HCT116 (cell line): ENCODE measurements around the gene MAL. TPM values are rescaled to one million over a fixed set of nuclear protein-coding genes. Genes with fewer than 3 reads are reported as not detected.

Source experiments
- ATAC-seq: fragments of 200-7000 bp; cut with Tn5 transposase; 2 replicates; pipeline ENCODE4 v1.9.1; 2020; ENCODE audit warnings: mild to moderate bottlenecking, moderate library complexity
- BruUV-seq: library from RNA; stranded (reverse); fragments of 400-500 nt; replicated peaks from 2 replicates; lab custom pipeline; 2021; lab: Mats Ljungman, UMichigan
- CTCF ChIA-PET: fragments of 300-600 bp; sonication (Branson Sonifier 250); formaldehyde crosslinking; loops from one replicate; lab custom pipeline; 2021; ENCODE audit warnings: antibody characterized with exemption; lab: Charles Lee
- POLR2A ChIA-PET: fragments of 300-600, 350-600 bp; sonication (Branson Sonifier 250); formaldehyde crosslinking; loops from one replicate; lab custom pipeline; 2021; ENCODE audit warnings: antibody characterized with exemption; lab: Charles Lee
- RAD21 ChIA-PET, 2 experiments: fragments of 300-600 bp; sonication (Branson Sonifier 250); formaldehyde crosslinking; loops; one replicate each; lab custom pipeline; 2023; ENCODE audit warnings: low total read pairs in 2 of 2; ENCODE audit not compliant: uncharacterized antibody in 2 of 2, unreplicated experiment in 2 of 2, low non-redundant PET in 1 of 2; lab: Charles Lee
- DNase-seq: peaks from one replicate; pipeline ENCODE4 v3.0.0-alpha.2; 2010; ENCODE audit warnings: low read depth, low spot score
- H2AFZ ChIP-seq: fragments of 200-600 bp; shearing (Covaris generic), sonication (generic); 2 replicates; pipeline ENCODE4 v1.6.1; 2017; ENCODE audit warnings: low read depth, mixed run types, mixed read lengths, antibody characterized with exemption, low read length; ENCODE audit not compliant: poor library complexity, severe bottlenecking
- H3K27ac ChIP-seq: 2 replicates; pipeline ENCODE4 v1.5.1; 2012; ENCODE audit warnings: low read depth, low read length
- H3K27me3 ChIP-seq: fragments of 200-600 bp; sonication (generic); 2 replicates; pipeline ENCODE4 v1.6.1; 2016; ENCODE audit warnings: mixed run types, low read length, mixed read lengths; ENCODE audit not compliant: insufficient read depth
- H3K36me3 ChIP-seq, 2 experiments: fragments of 200-500 bp in 1 of 2; fragments of 200-600 bp in 1 of 2; sonication (Bioruptor generic) in 1 of 2; sonication (generic) in 1 of 2; 2 replicates each; pipeline versions ENCODE4 v1.5.1 to v1.6.1; 2014 to 2016; ENCODE audit warnings: low read length in 2 of 2, inconsistent platforms in 1 of 2, mixed read lengths in 1 of 2, mixed run types in 1 of 2; ENCODE audit not compliant: insufficient read depth in 2 of 2, control insufficient read depth in 1 of 2
- H3K4me1 ChIP-seq, 2 experiments: fragments of 200-600 bp in 1 of 2; sonication (generic) in 1 of 2; 2 replicates each; pipeline versions ENCODE4 v1.5.1 to v1.6.1; 2012 to 2017; ENCODE audit warnings: low read length in 2 of 2, inconsistent platforms in 1 of 2, mild to moderate bottlenecking in 1 of 2, mixed read lengths in 1 of 2, mixed run types in 1 of 2, moderate library complexity in 1 of 2; ENCODE audit not compliant: insufficient read depth in 2 of 2, control insufficient read depth in 1 of 2
- H3K4me2 ChIP-seq: fragments of 200-600 bp; sonication (generic); 2 replicates; pipeline ENCODE4 v1.6.1; 2017; ENCODE audit warnings: mixed run types, low read length, mixed read lengths
- H3K4me3 ChIP-seq, 2 experiments: fragments of 200-600 bp in 1 of 2; sonication (generic) in 1 of 2; replicated peaks in 1 of 2; 2 replicates each; pipeline ENCODE4 v1.5.1; 2011 to 2016; ENCODE audit warnings: low read length in 2 of 2, control low read depth in 1 of 2, low read depth in 1 of 2, mild to moderate bottlenecking in 1 of 2, mixed read lengths in 1 of 2, mixed run types in 1 of 2
- H3K79me2 ChIP-seq: fragments of 200-600 bp; sonication (generic); 2 replicates; pipeline ENCODE4 v1.6.1; 2017; ENCODE audit warnings: mild to moderate bottlenecking, mixed run types, low read length, moderate library complexity, mixed read lengths; ENCODE audit not compliant: insufficient read depth
- H3K9ac ChIP-seq: fragments of 200-600 bp; sonication (generic); 2 replicates; pipeline ENCODE4 v1.6.1; 2016; ENCODE audit warnings: low read length, mixed read lengths
- H3K9me2 ChIP-seq: fragments of 200-600 bp; sonication (generic), shearing (Covaris generic); 2 replicates; pipeline ENCODE4 v1.6.1; 2017; ENCODE audit warnings: mixed run types, mild to moderate bottlenecking, moderate library complexity; ENCODE audit not compliant: insufficient read depth
- H3K9me3 ChIP-seq, 2 experiments: fragments of 200-500 bp in 1 of 2; fragments of 200-600 bp in 1 of 2; sonication (Bioruptor generic) in 1 of 2; sonication (generic) in 1 of 2; 2 replicates each; pipeline ENCODE4 v1.6.1; 2014 to 2017; ENCODE audit warnings: low read length in 2 of 2, mixed read lengths in 2 of 2, inconsistent platforms in 1 of 2, low read depth in 1 of 2, mild to moderate bottlenecking in 1 of 2, mixed run types in 1 of 2, moderate library complexity in 1 of 2; ENCODE audit not compliant: control insufficient read depth in 1 of 2, insufficient read depth in 1 of 2
- H4K20me1 ChIP-seq: fragments of 200-600 bp; sonication (generic), shearing (Covaris generic); 2 replicates; pipeline ENCODE4 v1.6.1; 2017; ENCODE audit warnings: mixed run types, mild to moderate bottlenecking, moderate library complexity; ENCODE audit not compliant: insufficient read depth
- EZH2 ChIP-seq: fragments of 200-600 bp; sonication (generic); IDR thresholded peaks from 2 replicates; pipeline ENCODE4 v1.6.1; 2017; ENCODE audit warnings: antibody characterized with exemption, mixed run types
- FOSL1 ChIP-seq: IDR thresholded peaks from 2 replicates; pipeline ENCODE4 v1.6.1; 2012; ENCODE audit warnings: low read depth
- POLR2AphosphoS5 ChIP-seq: IDR thresholded peaks from 2 replicates; pipeline ENCODE4 v1.6.1; 2011; ENCODE audit warnings: mild to moderate bottlenecking, low read depth, low read length, moderate library complexity
- RAD21 ChIP-seq: IDR thresholded peaks from 2 replicates; pipeline ENCODE4 v1.6.1; 2012; ENCODE audit warnings: low read depth, mild to moderate bottlenecking
- SIN3A ChIP-seq: IDR thresholded peaks from 2 replicates; pipeline ENCODE4 v1.6.1; 2012; ENCODE audit warnings: low read depth
- SP1 ChIP-seq: IDR thresholded peaks from 2 replicates; pipeline ENCODE4 v1.6.1; 2012; ENCODE audit warnings: low read depth
- SRF ChIP-seq: IDR thresholded peaks from 2 replicates; pipeline ENCODE4 v1.6.1; 2012; ENCODE audit warnings: low read depth
- TCF7L2 ChIP-seq: IDR thresholded peaks from 2 replicates; pipeline ENCODE4 v1.7.0; 2011; ENCODE audit warnings: borderline replicate concordance, inconsistent platforms; ENCODE audit not compliant: insufficient read depth, insufficient read length; ENCODE audit errors: extremely low read depth
- YY1 ChIP-seq: IDR thresholded peaks from 2 replicates; pipeline ENCODE4 v1.6.1; 2011; ENCODE audit warnings: low read length, low read depth, moderate library complexity, mild to moderate bottlenecking; ENCODE audit not compliant: insufficient replicate concordance; ENCODE audit errors: extremely low read depth
- intact Hi-C: fragments of 100-400 bp; cut with micrococcal nuclease; formaldehyde crosslinking; loops from 2 replicates; pipeline ENCODE4 v1.10.0; 2022
- total RNA-seq: library from RNA; stranded (reverse); gene quantifications from one replicate; pipeline ENCODE4 v1.2.1, GENCODE V29; 2021; ENCODE audit not compliant: unreplicated experiment
- TF ChIP-seq, protein P1 (sequence below), 3 experiments: fragments of 200-600 bp in 1 of 3; sonication (generic) in 1 of 3; IDR thresholded peaks in 2 of 3; conservative IDR thresholded peaks in 1 of 3; 2 replicates each; pipeline ENCODE4 v1.5.1; 2012 to 2017; ENCODE audit warnings: low read depth in 2 of 3, low read length in 2 of 3, antibody characterized with exemption in 1 of 3, borderline replicate concordance in 1 of 3, control low read depth in 1 of 3, mild to moderate bottlenecking in 1 of 3, mixed read lengths in 1 of 3, mixed run types in 1 of 3, moderate library complexity in 1 of 3; ENCODE audit not compliant: insufficient read depth in 1 of 3
- TF ChIP-seq, protein P2 (sequence below): IDR thresholded peaks from 2 replicates; pipeline ENCODE4 v1.6.1; 2012
- TF ChIP-seq, protein P3 (sequence below): IDR thresholded peaks from 2 replicates; pipeline ENCODE4 v1.6.1; 2012; ENCODE audit warnings: low read depth

MAL gene
- total RNA-seq, 1 experiment from 2014 or later: not detected

DNA sequence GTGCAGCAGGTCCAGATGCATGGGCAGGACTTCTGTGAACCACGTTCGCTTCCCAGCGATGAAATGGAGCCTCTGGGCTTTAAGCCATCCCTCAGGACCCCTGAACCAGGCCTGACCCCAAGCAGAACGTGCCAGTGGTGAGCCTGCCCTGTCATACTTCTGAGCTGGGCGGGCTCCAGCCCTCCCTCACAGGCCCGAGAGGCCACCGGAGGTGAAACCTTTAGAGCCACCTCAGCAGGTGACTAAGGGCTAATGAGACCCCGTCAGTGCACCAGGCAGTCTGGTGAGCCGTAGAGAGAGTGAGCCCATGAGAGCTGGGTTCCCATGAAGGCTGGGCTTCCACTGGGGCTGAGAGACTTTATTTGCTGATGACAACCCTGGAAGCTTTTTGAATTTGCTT, 8.9 kb upstream of the MAL start:
- no TSS peak for BruUV-seq
- Histone ChIP-seq H3K9ac (no peak overlapping the region), H3K4me2 (no peak overlapping the region), H3K9me2 (no peaks in the 10 kb centered on the region), H3K27ac (no peak overlapping the region), H3K4me3 (no peak overlapping the region), H3K79me2 (no peaks in the 10 kb centered on the region), H3K27me3 (no peaks in the 10 kb centered on the region), H3K4me1 (no peaks in the 10 kb centered on the region), H4K20me1 (no peaks in the 10 kb centered on the region), H3K9me3 (no peaks in the 10 kb centered on the region), H2AFZ (no peak overlapping the region), H3K36me3 (no peaks in the 10 kb centered on the region)
- ChIA-PET CTCF (no interaction called here), POLR2A (no interaction called here), RAD21 (no interaction called here)
- no peak for ATAC-seq
- no peak for DNase-seq
- intact Hi-C loops: no loop called here
- TF ChIP-seq SRF (no peak), FOSL1 (no peak)

DNA sequence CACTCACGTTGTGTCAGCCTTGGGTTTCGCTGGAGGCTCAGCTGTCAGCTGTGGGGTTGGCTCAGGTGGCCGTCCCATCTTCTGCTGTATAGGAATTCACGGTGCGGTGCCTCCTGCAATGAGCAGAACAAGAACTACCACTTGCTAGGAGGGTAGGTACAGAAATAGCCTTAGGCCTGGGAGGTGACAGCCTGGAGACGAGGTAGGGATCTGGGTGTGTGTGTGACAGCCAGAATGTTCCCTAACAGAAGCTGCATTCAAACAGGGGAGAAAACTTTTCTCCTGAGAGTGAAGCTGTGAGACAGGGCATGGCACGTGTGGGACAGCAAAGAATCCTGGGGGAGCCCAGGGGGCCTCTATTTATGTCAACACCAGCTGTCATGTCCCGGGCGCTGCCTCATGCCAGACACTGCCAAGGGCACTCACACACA, 8.4 kb upstream of the MAL start:
- DNase-seq (no peak), ATAC-seq (no peak)
- Histone ChIP-seq H3K79me2 (no peaks in the 10 kb centered on the region), H3K27me3 (no peaks in the 10 kb centered on the region), H3K9ac (no peak overlapping the region), H3K4me3 (no peak overlapping the region), H3K9me3 (no peaks in the 10 kb centered on the region), H3K27ac (no peak overlapping the region), H3K9me2 (no peaks in the 10 kb centered on the region), H3K36me3 (no peaks in the 10 kb centered on the region), H4K20me1 (no peaks in the 10 kb centered on the region), H3K4me2 (no peak overlapping the region), H3K4me1 (no peaks in the 10 kb centered on the region; a peak in 1 of 4 replicates), H2AFZ (no peak overlapping the region)
- ChIA-PET RAD21 (no interaction called here), POLR2A (no interaction called here), CTCF (no interaction called here)
- BruUV-seq: no TSS peak
- TF ChIP-seq RAD21 (no peak), POLR2AphosphoS5 (no peak), SIN3A (no peak), SP1 (no peak), TCF7L2 (no peak), EZH2 (no peak), YY1 (no peak)
- TF ChIP-seq, protein P1, sequence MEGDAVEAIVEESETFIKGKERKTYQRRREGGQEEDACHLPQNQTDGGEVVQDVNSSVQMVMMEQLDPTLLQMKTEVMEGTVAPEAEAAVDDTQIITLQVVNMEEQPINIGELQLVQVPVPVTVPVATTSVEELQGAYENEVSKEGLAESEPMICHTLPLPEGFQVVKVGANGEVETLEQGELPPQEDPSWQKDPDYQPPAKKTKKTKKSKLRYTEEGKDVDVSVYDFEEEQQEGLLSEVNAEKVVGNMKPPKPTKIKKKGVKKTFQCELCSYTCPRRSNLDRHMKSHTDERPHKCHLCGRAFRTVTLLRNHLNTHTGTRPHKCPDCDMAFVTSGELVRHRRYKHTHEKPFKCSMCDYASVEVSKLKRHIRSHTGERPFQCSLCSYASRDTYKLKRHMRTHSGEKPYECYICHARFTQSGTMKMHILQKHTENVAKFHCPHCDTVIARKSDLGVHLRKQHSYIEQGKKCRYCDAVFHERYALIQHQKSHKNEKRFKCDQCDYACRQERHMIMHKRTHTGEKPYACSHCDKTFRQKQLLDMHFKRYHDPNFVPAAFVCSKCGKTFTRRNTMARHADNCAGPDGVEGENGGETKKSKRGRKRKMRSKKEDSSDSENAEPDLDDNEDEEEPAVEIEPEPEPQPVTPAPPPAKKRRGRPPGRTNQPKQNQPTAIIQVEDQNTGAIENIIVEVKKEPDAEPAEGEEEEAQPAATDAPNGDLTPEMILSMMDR (IDR thresholded peaks at IDR 0.05 in 2 of 3, conservative IDR thresholded peaks at IDR 0.05 in 1 of 3; ENCODE audit: borderline replicate concordance in 1 of 3, insufficient read depth in 1 of 3, low read depth in 2 of 3, low read length in 2 of 3): no peak
- TF ChIP-seq, protein P2, sequence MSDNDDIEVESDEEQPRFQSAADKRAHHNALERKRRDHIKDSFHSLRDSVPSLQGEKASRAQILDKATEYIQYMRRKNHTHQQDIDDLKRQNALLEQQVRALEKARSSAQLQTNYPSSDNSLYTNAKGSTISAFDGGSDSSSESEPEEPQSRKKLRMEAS: no peak
- TF ChIP-seq, protein P3, sequence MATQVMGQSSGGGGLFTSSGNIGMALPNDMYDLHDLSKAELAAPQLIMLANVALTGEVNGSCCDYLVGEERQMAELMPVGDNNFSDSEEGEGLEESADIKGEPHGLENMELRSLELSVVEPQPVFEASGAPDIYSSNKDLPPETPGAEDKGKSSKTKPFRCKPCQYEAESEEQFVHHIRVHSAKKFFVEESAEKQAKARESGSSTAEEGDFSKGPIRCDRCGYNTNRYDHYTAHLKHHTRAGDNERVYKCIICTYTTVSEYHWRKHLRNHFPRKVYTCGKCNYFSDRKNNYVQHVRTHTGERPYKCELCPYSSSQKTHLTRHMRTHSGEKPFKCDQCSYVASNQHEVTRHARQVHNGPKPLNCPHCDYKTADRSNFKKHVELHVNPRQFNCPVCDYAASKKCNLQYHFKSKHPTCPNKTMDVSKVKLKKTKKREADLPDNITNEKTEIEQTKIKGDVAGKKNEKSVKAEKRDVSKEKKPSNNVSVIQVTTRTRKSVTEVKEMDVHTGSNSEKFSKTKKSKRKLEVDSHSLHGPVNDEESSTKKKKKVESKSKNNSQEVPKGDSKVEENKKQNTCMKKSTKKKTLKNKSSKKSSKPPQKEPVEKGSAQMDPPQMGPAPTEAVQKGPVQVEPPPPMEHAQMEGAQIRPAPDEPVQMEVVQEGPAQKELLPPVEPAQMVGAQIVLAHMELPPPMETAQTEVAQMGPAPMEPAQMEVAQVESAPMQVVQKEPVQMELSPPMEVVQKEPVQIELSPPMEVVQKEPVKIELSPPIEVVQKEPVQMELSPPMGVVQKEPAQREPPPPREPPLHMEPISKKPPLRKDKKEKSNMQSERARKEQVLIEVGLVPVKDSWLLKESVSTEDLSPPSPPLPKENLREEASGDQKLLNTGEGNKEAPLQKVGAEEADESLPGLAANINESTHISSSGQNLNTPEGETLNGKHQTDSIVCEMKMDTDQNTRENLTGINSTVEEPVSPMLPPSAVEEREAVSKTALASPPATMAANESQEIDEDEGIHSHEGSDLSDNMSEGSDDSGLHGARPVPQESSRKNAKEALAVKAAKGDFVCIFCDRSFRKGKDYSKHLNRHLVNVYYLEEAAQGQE: no peak
- intact Hi-C loops: no loop called here
